ENCODE measurements around the gene HMGN2. TPM values are rescaled to one million over a fixed set of nuclear protein-coding genes. Genes with fewer than 3 reads are reported as not detected.

Gene HMGN2
- total RNA-seq, 2 experiments from 2014 or later = 819 to 830 TPM

- ChIA-PET CTCF (interaction anchor here (1.1 to 1.2 kb wide), 2 partner anchors 17 to 23 kb away, joined by 4 to 6 read pairs; no protein-coding TSS in a partner anchor), POLR2A (interaction anchor here (0.7 kb wide), 1 partner anchor 224 kb away, joined by 10 read pairs; no protein-coding TSS in a partner anchor)
Measured at GRCh38 chr1:26516987-26517765, 44.9 kb downstream of the HMGN2 start.

GRCh38 chr1:26517766-26518049, 45.5 kb downstream of the HMGN2 start:
- POLR2A ChIA-PET = no interaction called here

GRCh38 chr1:26518355-26518754, 46.1 kb downstream of the HMGN2 start:
- ChIA-PET CTCF (no interaction called here), POLR2A (no interaction called here)

More at GRCh38 chr1:26517766-26518049, 45.5 kb downstream of the HMGN2 start:
- CTCF ChIA-PET = interaction anchor here (1.1 kb wide), 1 partner anchor 18 kb away, joined by 4 read pairs; no protein-coding TSS in a partner anchor

DNA sequence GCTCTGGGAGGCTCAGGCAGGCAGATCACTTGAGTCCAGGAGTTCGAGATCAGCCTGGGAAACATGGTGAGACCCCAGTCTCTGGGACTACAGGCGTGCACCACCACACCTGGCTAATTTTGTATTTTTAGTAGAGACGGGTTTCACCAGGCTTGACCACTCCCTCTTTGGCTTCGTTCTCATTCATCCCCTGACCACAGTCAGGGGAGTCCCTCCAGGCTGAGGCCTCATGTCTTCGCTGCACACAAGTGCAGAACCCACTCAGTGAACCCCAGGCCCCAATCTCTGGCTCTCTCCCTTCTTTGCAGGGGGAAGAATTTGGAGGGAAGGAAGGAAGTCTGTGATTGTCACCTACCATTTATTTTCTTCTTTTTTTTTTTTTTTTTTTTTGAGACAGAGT, 48.1 kb downstream of the HMGN2 start:
- CTCF ChIA-PET = no interaction called here
- POLR2A ChIA-PET = no interaction called here

DNA sequence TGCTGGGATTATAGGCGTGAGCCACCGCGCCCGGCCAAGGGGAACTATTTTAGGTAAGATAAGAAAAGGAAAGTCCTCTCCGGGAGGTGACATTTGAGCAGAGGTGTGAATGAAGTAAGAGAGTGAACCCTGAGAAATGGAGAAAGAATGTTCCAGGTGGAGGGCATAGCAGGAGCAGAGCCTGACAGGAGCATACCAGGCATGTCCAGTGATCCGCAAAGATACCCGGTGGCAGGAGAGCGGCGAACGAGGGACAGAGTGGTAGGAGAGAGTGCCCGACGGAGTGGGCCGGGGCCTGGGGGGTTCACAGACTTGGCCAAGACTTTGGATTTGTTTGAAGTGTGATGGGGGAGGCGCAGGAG, 49.4 kb downstream of the HMGN2 start:
- ChIA-PET CTCF (interaction anchor here (0.6 kb wide), 1 partner anchor 295 kb away, joined by 4 read pairs; no protein-coding TSS in a partner anchor), POLR2A (interaction anchor here (2.1 kb wide), 1 partner anchor 20 kb away, joined by 5 read pairs; no protein-coding TSS in a partner anchor)

DNA sequence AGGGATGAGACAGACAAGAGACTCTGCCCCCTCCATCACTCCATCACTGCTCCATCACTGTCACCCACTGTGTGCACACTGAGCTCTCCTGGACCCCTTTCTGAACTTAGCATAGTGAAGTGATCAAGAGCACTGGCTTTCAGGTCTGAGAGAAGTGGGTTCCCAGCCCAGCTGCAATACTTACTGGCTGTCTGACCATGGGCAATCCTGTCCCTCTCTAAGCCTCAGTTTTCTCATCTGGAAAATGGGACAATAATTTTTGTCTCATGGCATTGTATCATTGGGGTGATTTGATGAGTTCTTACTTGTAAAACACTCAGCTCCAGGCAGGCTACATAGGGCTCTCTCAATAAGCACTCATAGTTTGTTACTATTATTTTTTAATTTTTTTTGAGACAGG, 49.8 kb downstream of the HMGN2 start:
- CTCF ChIA-PET = no interaction called here
- POLR2A ChIA-PET = interaction anchor here (2.1 kb wide), 1 partner anchor 21 kb away, joined by 5 read pairs; no protein-coding TSS in a partner anchor

DNA sequence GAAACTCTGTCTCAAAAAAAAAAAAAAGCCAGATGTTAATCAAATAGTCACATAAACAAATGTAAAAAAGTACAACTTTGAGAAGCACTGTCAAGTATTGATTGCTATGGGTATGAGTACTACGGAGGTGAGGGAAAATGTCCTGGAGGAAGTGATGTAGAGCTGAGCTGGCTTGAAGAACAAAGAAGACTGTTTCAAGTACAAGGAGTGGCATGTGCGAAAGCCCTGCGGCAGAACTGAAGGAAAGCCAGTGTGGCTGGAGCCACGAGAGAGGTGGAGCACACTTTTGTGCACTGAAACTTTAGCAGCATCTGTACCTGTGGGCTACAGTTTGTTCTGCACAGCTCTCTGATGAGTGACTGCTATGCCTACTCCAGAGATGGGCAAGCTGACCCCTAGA, 51.9 kb downstream of the HMGN2 start:
- POLR2A ChIA-PET = interaction anchor here (0.6 to 0.7 kb wide), 2 partner anchors 285 to 593 kb away, joined by 4 to 5 read pairs; no protein-coding TSS in a partner anchor
- CTCF ChIA-PET = interaction anchor here (0.7 to 1.6 kb wide), 3 partner anchors 18 to 88 kb away, joined by 3 to 8 read pairs (median 4); no protein-coding TSS in a partner anchor

Other genes with a start within 250 kb of the HMGN2 start
- 10 to 100 TPM; 32.5 to 33.6 TPM for gene CEP85, start 238.2 kb upstream of the HMGN2 start, total RNA-seq
- gene SH3BGRL3, start 192.4 kb upstream of the HMGN2 start, total RNA-seq = 100 to 1,000 TPM; 399 to 416 TPM
- gene UBXN11, start 165.8 kb upstream of the HMGN2 start, total RNA-seq = 10 to 100 TPM; 27.6 to 27.8 TPM
- gene CD52, start 154.5 kb upstream of the HMGN2 start, total RNA-seq = 100 to 1,000 TPM; 252 to 254 TPM
- gene CRYBG2, start 118.3 kb upstream of the HMGN2 start, total RNA-seq = 1 to 10 TPM; 2.8 to 2.9 TPM
- 1 to 10 TPM in 1 of 2 experiments, under 1 TPM in 1; 0.94 to 1.6 TPM for gene ZNF683, start 99.7 kb upstream of the HMGN2 start, total RNA-seq
- not detected for gene LIN28A, start 61.6 kb upstream of the HMGN2 start, total RNA-seq
- gene DHDDS, start 40.1 kb upstream of the HMGN2 start, total RNA-seq = 10 to 100 TPM; 51.3 to 52.2 TPM
- gene RPS6KA1, start 57.3 kb downstream of the HMGN2 start, total RNA-seq = 100 to 1,000 TPM; 220 to 222 TPM
- gene ARID1A, start 223.6 kb downstream of the HMGN2 start, total RNA-seq = 10 to 100 TPM; 85.7 to 87.5 TPM

All from activated CD8-positive, alpha-beta memory T cell treated with anti-CD3 and anti-CD28 coated beads for 36 hours (primary cell).